A673 (cell line): ENCODE data around the gene GBE1. TPM values are rescaled to one million over a fixed set of nuclear protein-coding genes. Genes with fewer than 3 reads are reported as not detected.

Experiments
- BruUV-seq: library from RNA; stranded (reverse); fragments of 400-500 nt; replicated peaks from 2 replicates; lab custom pipeline; 2021; lab: Mats Ljungman, UMichigan
- CTCF ChIA-PET: fragments of 300-600 bp; sonication (Branson Sonifier 250); formaldehyde crosslinking; loops from one replicate; lab custom pipeline; 2022; ENCODE audit warnings: antibody characterized with exemption; lab: Charles Lee
- POLR2A ChIA-PET: fragments of 300-600 bp; sonication (Branson Sonifier 250); formaldehyde crosslinking; loops from one replicate; lab custom pipeline; 2022; ENCODE audit warnings: antibody characterized with exemption; ENCODE audit not compliant: low non-redundant PET; lab: Charles Lee
- DNase-seq: peaks from one replicate; pipeline ENCODE4 v3.0.0-alpha.2; 2015; ENCODE audit warnings: low spot score
- H3K27ac ChIP-seq: fragments of 200-600 bp; sonication (generic); 2 replicates; pipeline ENCODE4 v1.5.1; 2016; ENCODE audit warnings: mixed run types, low read depth, mild to moderate bottlenecking, mixed read lengths, antibody characterized with exemption, low read length; ENCODE audit not compliant: poor library complexity, severe bottlenecking
- H3K27me3 ChIP-seq: fragments of 200-600 bp; sonication (generic); replicated peaks from 2 replicates; pipeline ENCODE4 v1.6.1; 2017; ENCODE audit warnings: mixed run types, low read depth, mild to moderate bottlenecking, mixed read lengths, antibody characterized with exemption, low read length; ENCODE audit not compliant: insufficient read depth, poor library complexity
- H3K36me3 ChIP-seq: fragments of 200-600 bp; sonication (generic); 2 replicates; pipeline ENCODE4 v1.6.1; 2016; ENCODE audit warnings: mixed run types, mild to moderate bottlenecking, mixed read lengths, antibody characterized with exemption, low read length; ENCODE audit not compliant: insufficient read depth, poor library complexity, severe bottlenecking
- H3K4me1 ChIP-seq: fragments of 200-600 bp; sonication (generic); 2 replicates; pipeline ENCODE4 v1.6.1; 2017; ENCODE audit warnings: mixed run types, mild to moderate bottlenecking, mixed read lengths, antibody characterized with exemption, low read length; ENCODE audit not compliant: insufficient read depth, poor library complexity, severe bottlenecking
- H3K4me3 ChIP-seq: fragments of 200-600 bp; sonication (generic); 2 replicates; pipeline ENCODE4 v1.5.1; 2016; ENCODE audit warnings: low read depth, mixed run types, mild to moderate bottlenecking, mixed read lengths, low read length; ENCODE audit not compliant: poor library complexity, severe bottlenecking
- H3K9me3 ChIP-seq: fragments of 200-600 bp; sonication (generic); 2 replicates; pipeline ENCODE4 v1.6.1; 2016; ENCODE audit warnings: mixed run types, low read depth, mild to moderate bottlenecking, mixed read lengths, antibody characterized with exemption, low read length; ENCODE audit not compliant: poor library complexity, severe bottlenecking
- EZH2 ChIP-seq: fragments of 200-600 bp; sonication (generic); IDR thresholded peaks from 2 replicates; pipeline ENCODE4 v1.6.1; 2017; ENCODE audit warnings: borderline replicate concordance, low read depth, mild to moderate bottlenecking, mixed read lengths, antibody characterized with exemption, low read length; ENCODE audit not compliant: poor library complexity, severe bottlenecking
- intact Hi-C: fragments of 100-400 bp; cut with micrococcal nuclease; formaldehyde crosslinking; loops from one replicate; pipeline ENCODE4 v1.10.0; 2022; ENCODE audit not compliant: unreplicated experiment
- total RNA-seq: library from RNA; stranded (reverse); gene quantifications from 2 replicates; pipeline ENCODE4 v1.2.3, GENCODE V29; 2021
- TF ChIP-seq, protein P1 (sequence below): fragments of 300-800, 200-600 bp; sonication (generic); conservative IDR thresholded peaks from 2 replicates; pipeline ENCODE4 v1.5.1; 2017; ENCODE audit warnings: low read depth, mild to moderate bottlenecking, antibody characterized with exemption, low read length, moderate library complexity, mixed read lengths

GBE1 gene
- total RNA-seq, 1 experiment from 2014 or later: 8.2 TPM

DNA sequence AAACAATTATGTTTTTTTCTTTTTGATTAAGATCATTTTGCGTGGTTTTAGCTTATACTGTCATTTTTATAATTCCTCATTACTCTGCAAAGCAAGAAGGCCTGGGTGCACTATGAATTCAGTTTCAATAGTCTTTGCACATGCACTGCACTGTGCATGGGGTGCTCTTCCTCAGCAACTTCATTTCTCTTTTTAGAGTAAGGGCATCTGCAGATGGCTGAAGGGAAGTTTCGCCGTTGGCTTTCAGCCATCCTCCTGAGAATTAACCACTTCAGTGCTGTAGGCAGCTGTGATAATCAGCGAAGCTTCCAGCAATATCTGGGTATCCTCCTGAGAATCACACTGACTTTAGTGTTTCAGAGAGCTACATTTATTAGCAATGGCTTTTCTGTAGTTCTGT lies 284.8 kb downstream of the GBE1 start:
- TF ChIP-seq, protein P1, sequence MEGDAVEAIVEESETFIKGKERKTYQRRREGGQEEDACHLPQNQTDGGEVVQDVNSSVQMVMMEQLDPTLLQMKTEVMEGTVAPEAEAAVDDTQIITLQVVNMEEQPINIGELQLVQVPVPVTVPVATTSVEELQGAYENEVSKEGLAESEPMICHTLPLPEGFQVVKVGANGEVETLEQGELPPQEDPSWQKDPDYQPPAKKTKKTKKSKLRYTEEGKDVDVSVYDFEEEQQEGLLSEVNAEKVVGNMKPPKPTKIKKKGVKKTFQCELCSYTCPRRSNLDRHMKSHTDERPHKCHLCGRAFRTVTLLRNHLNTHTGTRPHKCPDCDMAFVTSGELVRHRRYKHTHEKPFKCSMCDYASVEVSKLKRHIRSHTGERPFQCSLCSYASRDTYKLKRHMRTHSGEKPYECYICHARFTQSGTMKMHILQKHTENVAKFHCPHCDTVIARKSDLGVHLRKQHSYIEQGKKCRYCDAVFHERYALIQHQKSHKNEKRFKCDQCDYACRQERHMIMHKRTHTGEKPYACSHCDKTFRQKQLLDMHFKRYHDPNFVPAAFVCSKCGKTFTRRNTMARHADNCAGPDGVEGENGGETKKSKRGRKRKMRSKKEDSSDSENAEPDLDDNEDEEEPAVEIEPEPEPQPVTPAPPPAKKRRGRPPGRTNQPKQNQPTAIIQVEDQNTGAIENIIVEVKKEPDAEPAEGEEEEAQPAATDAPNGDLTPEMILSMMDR: no peak
- no peak for TF ChIP-seq EZH2
- no TSS peak for BruUV-seq
- Histone ChIP-seq H3K27me3 (no peaks in the 10 kb centered on the region), H3K27ac (no peak overlapping the region), H3K4me3 (no peak overlapping the region), H3K36me3 (no peaks in the 10 kb centered on the region), H3K4me1 (no peaks in the 10 kb centered on the region), H3K9me3 (no peaks in the 10 kb centered on the region)
- intact Hi-C loops: no loop called here
- POLR2A ChIA-PET: interaction anchor here (0.6 kb wide), 1 partner anchor 19 kb away, joined by 4 read pairs; no protein-coding TSS in a partner anchor
- CTCF ChIA-PET: no interaction called here
- no peak for DNase-seq

DNA sequence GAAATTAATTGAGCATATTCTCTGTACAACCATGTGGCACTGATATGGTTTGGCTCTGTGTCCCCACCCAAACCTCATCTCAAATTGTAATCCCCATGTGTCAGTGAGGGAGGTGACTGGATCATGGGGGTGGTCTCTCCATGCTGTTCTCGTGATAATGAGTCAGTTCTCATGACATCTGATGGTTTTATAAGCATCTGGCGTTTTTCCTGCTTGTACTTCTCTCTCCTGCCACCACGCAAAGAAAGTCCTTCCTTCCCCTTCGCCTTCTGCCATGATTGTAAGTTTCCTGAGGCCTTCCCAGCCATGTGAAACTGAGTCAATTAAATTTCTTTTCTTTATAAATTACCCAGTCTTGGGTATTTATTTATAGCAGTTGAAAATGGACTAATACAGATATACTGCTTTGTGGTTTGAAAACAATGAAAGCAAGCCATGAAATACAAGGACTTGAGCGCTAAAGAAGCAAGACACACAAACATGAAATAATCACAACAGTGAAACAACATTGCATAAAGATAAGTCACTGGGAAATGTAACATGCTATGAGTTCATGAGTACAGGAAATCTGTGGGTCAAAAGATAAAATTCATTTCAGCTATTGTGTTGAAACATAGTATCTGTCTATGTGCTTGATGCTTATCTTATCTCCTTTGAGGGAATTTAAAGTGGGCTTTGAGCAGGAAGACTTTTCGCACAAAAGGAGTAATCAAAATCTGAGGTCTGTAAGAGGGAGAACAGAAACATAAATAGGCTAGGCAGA lies 288.7 kb downstream of the GBE1 start:
- no TSS peak for BruUV-seq
- Histone ChIP-seq H3K27ac (no peak overlapping the region), H3K36me3 (no peaks in the 10 kb centered on the region), H3K4me1 (no peaks in the 10 kb centered on the region), H3K9me3 (no peaks in the 10 kb centered on the region), H3K27me3 (no peaks in the 10 kb centered on the region), H3K4me3 (no peak overlapping the region)
- ChIA-PET CTCF (interaction anchor here (0.5 kb wide), 1 partner anchor 1125 kb away, joined by 3 read pairs; no protein-coding TSS in a partner anchor), POLR2A (no interaction called here)
- DNase-seq: no peak
- no peak for TF ChIP-seq EZH2
- TF ChIP-seq, protein P1: no peak
- intact Hi-C loops: no loop called here

DNA sequence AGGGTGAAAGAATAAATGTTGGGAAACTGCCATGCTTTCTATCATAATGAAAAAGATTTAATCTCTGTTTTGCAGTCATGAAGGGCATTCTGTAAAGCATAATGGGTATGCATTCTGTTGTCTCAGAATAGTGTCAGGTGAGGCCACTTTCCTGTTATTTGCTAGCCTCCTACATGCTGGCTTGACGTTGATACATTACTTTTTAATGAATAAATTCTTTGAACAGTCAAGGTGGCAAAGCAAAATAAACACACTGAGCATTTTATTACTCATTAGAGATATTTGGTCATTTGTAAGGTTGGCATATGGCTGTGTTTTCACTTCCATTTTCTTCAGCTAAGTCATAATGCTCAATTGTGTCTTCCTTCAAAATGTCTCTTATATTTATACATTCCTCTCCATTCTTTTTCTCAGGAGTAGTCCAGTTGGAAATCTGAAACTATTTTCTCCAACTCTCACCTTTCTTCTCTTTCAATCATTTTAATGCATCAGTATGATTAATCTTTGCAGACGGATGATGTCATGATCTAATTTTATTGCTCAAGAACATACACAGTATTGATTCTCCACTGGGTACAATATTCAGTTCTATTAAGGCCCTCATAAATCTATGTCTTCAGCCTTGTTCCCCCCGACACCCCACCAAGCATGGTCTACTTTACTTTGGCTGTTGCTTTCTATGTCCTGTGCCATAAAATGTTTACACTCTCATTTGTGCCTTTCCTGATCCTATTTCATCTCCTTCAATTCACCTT lies 290.7 kb downstream of the GBE1 start:
- Histone ChIP-seq H3K36me3 (no peaks in the 10 kb centered on the region), H3K4me1 (no peaks in the 10 kb centered on the region), H3K9me3 (no peaks in the 10 kb centered on the region), H3K4me3 (no peak overlapping the region), H3K27me3 (no peaks in the 10 kb centered on the region), H3K27ac (no peak overlapping the region)
- no peak for DNase-seq
- ChIA-PET CTCF (no interaction called here), POLR2A (no interaction called here)
- TF ChIP-seq, protein P1: no peak
- TF ChIP-seq EZH2: no peak
- intact Hi-C loops: no loop called here
- BruUV-seq: no TSS peak
